Activated CD4-positive, alpha-beta T cell treated with anti-CD3 and anti-CD28 coated beads for 36 hours (primary cell): Measurements from ENCODE around the gene WHRN. TPM values are rescaled to one million over a fixed set of nuclear protein-coding genes. Genes with fewer than 3 reads are reported as not detected.

Experiments
- ATAC-seq: fragments of 200-7000 bp; cut with Tn5 transposase; one replicate; pipeline ENCODE4 v1.10.0; 2021; ENCODE audit warnings: mild to moderate bottlenecking, moderate library complexity
- CTCF ChIA-PET: fragments of 350-600 bp; sonication (Branson Sonifier 250); formaldehyde crosslinking; loops from one replicate; lab custom pipeline; 2021; ENCODE audit warnings: antibody characterized with exemption; lab: Charles Lee
- POLR2A ChIA-PET: fragments of 350-600 bp; sonication (Branson Sonifier 250); formaldehyde crosslinking; loops from one replicate; lab custom pipeline; 2021; ENCODE audit warnings: antibody characterized with exemption, inconsistent platforms; lab: Charles Lee
- DNase-seq: peaks from one replicate; pipeline ENCODE4 v3.0.0-alpha.2; 2020
- H3K27ac Mint-ChIP-seq: one replicate; pipeline ENCODE4 v1.8.0; 2021; ENCODE audit warnings: mixed read lengths
- H3K27me3 Mint-ChIP-seq: one replicate; pipeline ENCODE4 v1.8.0; 2021; ENCODE audit warnings: mixed read lengths
- H3K36me3 Mint-ChIP-seq: one replicate; pipeline ENCODE4 v1.8.0; 2021; ENCODE audit warnings: low read depth, mixed read lengths
- H3K4me1 Mint-ChIP-seq: one replicate; pipeline ENCODE4 v1.8.0; 2021; ENCODE audit warnings: mixed read lengths
- H3K4me3 Mint-ChIP-seq: one replicate; pipeline ENCODE4 v1.8.0; 2021; ENCODE audit warnings: mild to moderate bottlenecking, moderate library complexity, mixed read lengths
- H3K9me3 Mint-ChIP-seq: one replicate; pipeline ENCODE4 v1.8.0; 2021; ENCODE audit warnings: low read depth, mixed read lengths
- intact Hi-C, 2 experiments: fragments of 100-400 bp; cut with DNase I in 1 of 2; cut with micrococcal nuclease in 1 of 2; formaldehyde crosslinking; loops; one replicate each; pipeline versions ENCODE4 v1.14.2 to v1.15.1; 2022 to 2024; cut with DNase I, micrococcal nuclease
- total RNA-seq, 2 experiments: library from RNA; stranded (reverse); gene quantifications; one replicate each; pipeline ENCODE4 v1.2.3, GENCODE V29; 2021

The WHRN gene
- total RNA-seq, 2 experiments from 2014 or later: 1.9 to 2.0 TPM

DNA sequence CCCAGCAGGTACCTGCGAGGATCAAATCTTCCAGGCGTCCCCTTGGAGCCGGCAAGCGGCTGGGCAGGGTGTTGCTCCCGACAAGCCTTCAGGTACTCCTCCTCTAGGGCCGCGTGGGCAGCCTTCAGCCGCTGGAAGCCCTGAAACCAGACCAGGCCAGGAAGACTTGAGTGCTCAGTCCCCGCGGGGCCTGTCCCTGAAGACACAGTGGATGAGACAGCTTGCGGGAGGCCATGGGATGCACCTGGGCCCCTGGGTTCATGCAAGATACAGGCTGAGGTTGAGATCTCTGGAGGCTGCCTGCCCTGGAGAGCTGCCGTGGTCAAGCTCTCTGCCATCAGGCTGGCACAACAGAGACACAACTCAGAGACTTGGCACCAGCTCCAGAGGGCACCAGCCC is 142.9 kb downstream of the WHRN start:
- no peak overlapping the region for H3K4me3 Mint-ChIP-seq
- peaks cover 79% of the 10 kb centered on the region for H3K4me1 Mint-ChIP-seq
- POLR2A ChIA-PET: no interaction called here
- H3K27me3 Mint-ChIP-seq: no peaks in the 10 kb centered on the region
- DNase-seq: no peak
- H3K36me3 Mint-ChIP-seq: peaks cover 95% of the 10 kb centered on the region
- CTCF ChIA-PET: interaction anchor here (0.7 to 4.5 kb wide), 8 partner anchors 9 to 291 kb away, joined by 3 to 34 read pairs (median 4); partner anchors contain the start of gene AKNA
- no peak for ATAC-seq
- H3K9me3 Mint-ChIP-seq: no peaks in the 10 kb centered on the region
- peak overlapping the region; percentile 94 for H3K27ac Mint-ChIP-seq
- intact Hi-C loops: no loop called here

DNA sequence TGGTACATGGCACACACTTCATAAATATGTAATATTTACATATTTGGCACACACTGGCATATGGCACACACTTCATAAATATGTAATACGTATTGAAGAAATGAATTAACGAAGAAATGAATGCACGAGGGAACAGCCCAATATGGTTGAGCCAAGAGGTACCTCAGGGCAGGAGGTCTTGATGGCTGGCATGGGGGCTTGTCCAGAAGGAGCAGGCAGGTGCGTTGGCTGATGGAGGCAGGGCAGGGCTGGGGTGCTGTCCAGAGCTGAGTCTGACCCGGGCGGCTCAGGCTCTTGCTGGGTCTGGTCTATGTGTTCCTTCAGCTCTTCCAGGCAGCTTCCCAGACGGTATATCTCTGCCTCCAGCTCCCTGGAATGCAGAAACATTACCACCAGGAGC is 143.7 kb downstream of the WHRN start:
- Mint-ChIP-seq H3K4me3 (no peak overlapping the region), H3K36me3 (peaks cover 95% of the 10 kb centered on the region), H3K4me1 (peaks cover 70% of the 10 kb centered on the region), H3K27me3 (no peaks in the 10 kb centered on the region), H3K9me3 (no peaks in the 10 kb centered on the region), H3K27ac (peak overlapping the region; percentile 81)
- CTCF ChIA-PET: interaction anchor here (0.7 to 4.5 kb wide), 4 partner anchors 18 to 88 kb away, joined by 3 to 34 read pairs (median 5); partner anchors contain the start of gene AKNA
- intact Hi-C loops: no loop called here
- POLR2A ChIA-PET: no interaction called here
- DNase-seq (no peak), ATAC-seq (no peak)

DNA sequence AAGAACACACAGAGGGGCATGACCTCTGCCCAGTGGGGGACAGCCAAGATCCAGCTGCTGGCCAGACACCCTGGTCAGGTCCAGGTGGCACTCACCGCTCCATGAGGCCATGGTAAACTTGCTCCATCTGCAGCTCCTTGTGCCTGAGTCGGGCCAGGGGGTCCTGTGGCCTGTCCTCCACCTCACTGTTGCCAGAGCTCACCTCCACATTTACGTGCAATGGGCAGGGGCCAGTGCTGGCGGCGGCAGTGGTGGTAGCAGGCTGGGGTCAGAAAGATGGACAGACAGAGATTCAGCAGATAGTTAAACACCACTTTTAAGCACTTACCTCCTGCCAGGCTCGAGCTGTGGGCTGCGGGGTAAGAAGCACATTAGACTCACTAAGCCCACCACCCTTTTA is 145.5 kb downstream of the WHRN start:
- H3K4me1 Mint-ChIP-seq: peaks cover 55% of the 10 kb centered on the region
- intact Hi-C loops: no loop called here
- ATAC-seq (no peak), DNase-seq (no peak)
- ChIA-PET CTCF (no interaction called here), POLR2A (no interaction called here)
- H3K27me3 Mint-ChIP-seq: no peaks in the 10 kb centered on the region
- peaks cover 89% of the 10 kb centered on the region for H3K36me3 Mint-ChIP-seq
- H3K4me3 Mint-ChIP-seq: no peak overlapping the region
- H3K27ac Mint-ChIP-seq: peak overlapping the region; percentile 81
- H3K9me3 Mint-ChIP-seq: no peaks in the 10 kb centered on the region

DNA sequence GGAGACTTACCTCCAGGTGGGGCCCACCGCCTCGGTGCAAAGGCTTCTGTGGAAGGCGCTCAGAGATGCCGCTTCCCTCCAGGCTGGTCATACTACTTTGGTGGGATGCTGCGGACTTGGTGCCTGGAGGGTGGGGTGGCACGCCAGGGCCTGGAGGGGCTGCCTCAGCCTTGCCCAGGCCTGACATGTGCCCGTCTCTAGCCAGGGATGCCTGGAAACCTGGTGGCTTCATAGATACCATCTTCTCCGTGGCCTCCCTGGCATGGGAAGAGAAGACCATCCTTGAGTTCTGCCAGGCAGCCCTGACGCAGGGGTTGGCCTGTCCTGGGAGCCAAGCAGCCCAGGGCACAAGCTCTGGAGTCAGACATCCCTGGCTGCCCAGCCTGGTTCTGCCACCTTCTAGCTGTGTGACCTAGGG is 147.4 kb downstream of the WHRN start:
- peak overlapping the region; percentile 58 for H3K27ac Mint-ChIP-seq

DNA sequence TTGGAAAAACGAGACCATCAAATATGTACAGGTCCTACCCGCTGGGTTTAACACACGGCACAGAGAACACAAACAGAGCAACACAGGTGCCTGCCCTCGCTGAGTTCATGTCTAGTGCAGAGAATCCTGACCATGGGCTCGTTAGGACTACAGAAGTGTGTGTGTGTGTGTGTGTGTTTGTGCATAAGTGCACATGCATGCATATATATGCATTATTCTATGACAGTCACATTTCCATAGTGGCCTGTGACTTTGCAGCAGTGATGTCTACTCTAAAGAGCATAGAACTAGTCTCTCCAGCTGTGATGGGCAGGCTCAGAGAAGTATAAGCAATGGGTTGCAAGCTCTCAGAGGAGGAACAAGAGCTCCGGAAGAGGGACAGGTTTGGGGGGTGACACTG is 147.9 kb downstream of the WHRN start:
- CTCF ChIA-PET: no interaction called here
- Mint-ChIP-seq H3K4me1 (peaks cover 44% of the 10 kb centered on the region), H3K27ac (peak overlapping the region; percentile 52), H3K27me3 (no peaks in the 10 kb centered on the region), H3K36me3 (peaks cover 78% of the 10 kb centered on the region), H3K9me3 (no peaks in the 10 kb centered on the region), H3K4me3 (no peak overlapping the region)
- no peak for DNase-seq
- intact Hi-C loops: no loop called here
- POLR2A ChIA-PET: no interaction called here
- ATAC-seq: no peak

More for the DNA sequence above, 147.4 kb downstream of the WHRN start:
- ATAC-seq (no peak), DNase-seq (no peak)
- no peak overlapping the region for H3K4me3 Mint-ChIP-seq
- intact Hi-C loops: no loop called here
- H3K4me1 Mint-ChIP-seq: peaks cover 45% of the 10 kb centered on the region
- CTCF ChIA-PET: interaction anchor here (0.7 kb wide), 1 partner anchor 207 kb away, joined by 3 read pairs; no protein-coding TSS in a partner anchor
- no peaks in the 10 kb centered on the region for H3K27me3 Mint-ChIP-seq
- H3K9me3 Mint-ChIP-seq: no peaks in the 10 kb centered on the region
- peaks cover 79% of the 10 kb centered on the region for H3K36me3 Mint-ChIP-seq
- POLR2A ChIA-PET: no interaction called here

DNA sequence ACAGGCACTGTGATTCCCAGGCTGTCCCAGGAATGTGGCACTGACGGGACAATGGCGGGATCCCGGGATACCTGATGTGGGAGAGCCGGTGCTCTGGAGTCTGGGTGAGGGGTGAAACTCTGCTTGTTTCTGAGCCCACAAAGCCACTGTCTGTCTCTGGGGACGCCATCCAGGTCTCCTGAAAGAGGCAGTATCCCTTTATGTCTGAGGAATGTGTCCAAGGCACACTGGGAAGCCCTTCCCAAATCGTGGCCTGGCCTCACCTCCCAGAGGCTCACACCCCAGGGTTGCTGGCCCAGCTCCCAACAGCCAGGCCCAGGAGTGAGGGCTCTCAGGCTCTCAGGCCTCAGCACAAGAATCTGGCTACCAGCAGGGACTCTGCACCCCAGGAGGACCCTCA is 148.5 kb downstream of the WHRN start:
- Mint-ChIP-seq H3K27ac (peak overlapping the region; percentile 58), H3K27me3 (no peaks in the 10 kb centered on the region), H3K4me1 (peaks cover 47% of the 10 kb centered on the region), H3K4me3 (no peak overlapping the region), H3K36me3 (peaks cover 77% of the 10 kb centered on the region), H3K9me3 (no peaks in the 10 kb centered on the region)
- DNase-seq (no peak), ATAC-seq (no peak)
- ChIA-PET POLR2A (interaction anchor here (0.7 to 1.6 kb wide), 2 partner anchors 11 to 29 kb away, joined by 5 read pairs; no protein-coding TSS in a partner anchor), CTCF (interaction anchor here (1.0 to 1.1 kb wide), 2 partner anchors 25 to 32 kb away, joined by 3 to 7 read pairs; no protein-coding TSS in a partner anchor)
- intact Hi-C loops: no loop called here

DNA sequence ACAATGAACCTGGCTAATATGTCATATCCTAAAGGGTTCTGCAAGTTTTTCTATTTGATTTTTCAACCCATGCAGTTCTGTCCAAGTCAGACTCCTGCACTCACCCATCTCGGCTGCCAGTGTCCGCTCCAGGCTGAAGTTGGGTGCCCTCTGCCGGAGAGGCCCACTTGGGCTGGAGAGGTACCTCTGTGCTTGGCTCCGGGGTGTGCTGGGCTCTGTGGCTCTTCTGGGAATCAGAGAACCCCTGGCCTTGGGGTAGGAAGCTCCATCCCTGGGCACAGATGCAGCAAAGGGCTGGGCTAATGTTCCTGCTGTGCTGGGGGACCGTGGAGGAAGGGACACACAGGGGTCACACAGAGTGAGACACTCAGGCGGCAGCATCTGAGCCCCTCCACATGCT is 149.5 kb downstream of the WHRN start:
- Mint-ChIP-seq H3K27ac (no peak overlapping the region), H3K4me1 (peaks cover 48% of the 10 kb centered on the region)

More for the DNA sequence above, 149.5 kb downstream of the WHRN start:
- Mint-ChIP-seq H3K27me3 (no peaks in the 10 kb centered on the region), H3K4me3 (no peak overlapping the region), H3K36me3 (peaks cover 73% of the 10 kb centered on the region), H3K9me3 (no peaks in the 10 kb centered on the region)
- DNase-seq (no peak), ATAC-seq (no peak)
- intact Hi-C loops: no loop called here
- CTCF ChIA-PET: interaction anchor here (1.0 to 1.1 kb wide), 4 partner anchors 26 to 49 kb away, joined by 3 to 7 read pairs (median 4); partner anchors contain the start of gene AKNA
- POLR2A ChIA-PET: interaction anchor here (1.6 kb wide), 1 partner anchor 30 kb away, joined by 5 read pairs; no protein-coding TSS in a partner anchor

Other genes starting within 250 kb of the WHRN start
- not detected for gene ORM1, start 182.4 kb downstream of the WHRN start, total RNA-seq
- gene ORM2, start 175.6 kb downstream of the WHRN start, total RNA-seq: not detected
- 100 to 1,000 TPM; 135 to 141 TPM for gene AKNA, start 117.5 kb downstream of the WHRN start, total RNA-seq
- 10 to 100 TPM; 33.8 to 37.7 TPM for gene ATP6V1G1, start 82.3 kb upstream of the WHRN start, total RNA-seq
- 10 to 100 TPM; 23.3 to 29.4 TPM for gene TMEM268, start 105.8 kb upstream of the WHRN start, total RNA-seq
- gene TEX53, start 152.3 kb upstream of the WHRN start, total RNA-seq: not detected
- under 1 TPM; 0.69 to 0.75 TPM for gene TEX48, start 176.7 kb upstream of the WHRN start, total RNA-seq